ENCODE measurements around the gene CHRNA4.
A peak's percentile ranks its signal among the peaks of the same experiment; 100 is the strongest.

The CHRNA4 gene

DNA sequence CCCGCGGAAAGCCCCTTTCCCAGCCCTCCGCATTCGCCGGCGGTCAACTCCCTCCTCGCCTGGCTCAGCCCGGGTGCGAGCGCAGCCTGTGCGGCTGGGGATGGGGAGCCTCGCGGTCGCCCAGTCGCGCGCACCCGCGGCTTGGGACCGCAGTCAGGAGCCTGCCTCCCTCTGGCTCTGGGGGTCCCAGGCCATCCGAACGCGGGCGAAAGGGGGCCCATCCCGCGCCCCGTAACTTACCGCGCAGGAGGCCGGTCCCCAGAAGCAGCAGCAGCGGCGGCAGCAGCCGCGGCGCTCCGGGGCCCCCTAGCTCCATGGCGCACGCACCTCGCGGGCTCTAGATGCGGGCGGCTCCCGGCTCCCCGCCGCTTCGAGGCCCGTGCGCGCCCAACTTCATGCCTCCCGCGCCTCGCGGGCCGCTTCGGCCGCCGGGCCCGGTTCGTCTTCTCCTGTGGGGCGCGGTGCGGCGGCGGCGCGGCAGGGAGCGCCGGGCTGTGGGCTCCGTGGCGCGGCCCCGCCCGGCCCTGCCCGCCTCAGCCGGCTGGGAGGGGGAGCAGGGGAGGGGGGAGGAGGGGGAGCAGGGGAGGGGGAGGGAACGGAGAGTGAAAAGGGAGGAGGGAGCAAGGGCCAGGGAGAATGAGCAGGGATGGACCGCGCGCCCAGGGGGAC is at the start of gene CHRNA4:
CHRNA4 (minus strand) TSS at position 500 of the 669 bp plus-strand sequence; CDS start at position 316, 184 bp downstream.
- DNase-seq, result peak in 3 of 56 donors; percentile 42 to 50 (median 46)

DNA sequence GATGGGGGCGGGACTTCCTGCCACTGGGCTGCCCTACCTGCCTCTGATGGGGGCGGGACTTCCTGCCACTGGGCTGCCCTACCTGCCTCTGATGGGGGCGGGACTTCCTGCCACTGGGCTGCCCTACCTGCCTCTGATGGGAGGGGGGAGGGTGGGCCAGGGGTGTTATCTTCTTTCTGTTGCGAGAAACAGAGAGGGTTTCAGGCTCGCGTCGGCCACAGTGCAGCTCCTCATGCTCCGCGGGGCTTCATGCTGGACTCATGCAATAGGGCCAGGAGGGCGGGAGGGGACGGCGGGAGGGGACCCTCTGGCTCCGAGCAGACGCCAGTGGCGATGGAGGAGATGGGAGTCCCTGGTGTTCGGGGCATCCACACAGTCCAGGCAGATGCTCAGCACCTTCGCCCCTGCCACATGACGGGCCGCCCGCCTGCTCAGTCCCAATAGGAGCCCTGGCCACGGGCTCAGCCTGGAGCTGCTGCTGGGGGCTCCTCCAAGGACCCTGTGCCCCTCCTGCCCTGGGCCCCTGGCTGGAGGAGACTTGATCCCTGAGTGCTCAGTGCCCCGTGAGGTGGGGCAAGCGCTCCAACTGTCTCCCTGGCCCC is 48.8 kb upstream of the CHRNA4 start:
- DNase-seq, result no peak

DNA sequence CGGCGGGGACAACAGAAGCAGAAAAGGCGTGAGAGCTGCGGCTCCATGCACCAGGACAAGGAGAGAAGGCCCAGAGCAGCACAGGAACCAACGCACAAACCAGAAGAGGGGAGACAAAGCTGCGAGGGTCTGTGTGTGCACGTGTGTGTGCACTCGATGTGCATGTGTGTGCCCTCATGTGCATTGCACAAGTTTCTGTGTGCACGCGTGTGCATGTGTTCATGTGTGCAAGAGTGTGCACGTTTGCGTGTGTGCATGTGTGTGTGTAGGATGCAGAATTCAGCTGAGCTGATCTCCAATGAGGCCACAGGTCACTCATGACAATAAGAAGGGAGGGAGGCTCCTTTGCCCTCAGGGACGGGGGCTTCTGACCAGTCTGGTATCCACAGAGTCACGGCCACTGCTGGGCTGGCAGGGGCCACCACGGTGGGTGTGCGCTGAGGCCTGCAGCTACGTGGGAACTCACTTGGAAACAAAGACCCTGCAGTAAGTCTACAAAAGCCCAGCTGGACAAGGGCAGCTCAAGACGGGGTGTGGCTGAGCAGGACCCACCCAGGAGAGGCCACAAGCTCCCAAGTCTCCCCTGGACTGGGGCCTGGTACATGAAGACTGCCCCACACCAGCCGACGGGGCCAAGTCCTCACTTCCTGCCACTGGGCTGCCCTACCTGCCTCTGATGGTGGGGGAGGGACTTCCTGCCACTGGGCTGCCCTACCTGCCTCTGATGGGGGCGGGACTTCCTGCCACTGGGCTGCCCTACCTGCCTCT is 48.1 kb upstream of the CHRNA4 start:
- DNase-seq, result peak in 6 of 56 donors; percentile 9 to 42 (median 36)

DNA sequence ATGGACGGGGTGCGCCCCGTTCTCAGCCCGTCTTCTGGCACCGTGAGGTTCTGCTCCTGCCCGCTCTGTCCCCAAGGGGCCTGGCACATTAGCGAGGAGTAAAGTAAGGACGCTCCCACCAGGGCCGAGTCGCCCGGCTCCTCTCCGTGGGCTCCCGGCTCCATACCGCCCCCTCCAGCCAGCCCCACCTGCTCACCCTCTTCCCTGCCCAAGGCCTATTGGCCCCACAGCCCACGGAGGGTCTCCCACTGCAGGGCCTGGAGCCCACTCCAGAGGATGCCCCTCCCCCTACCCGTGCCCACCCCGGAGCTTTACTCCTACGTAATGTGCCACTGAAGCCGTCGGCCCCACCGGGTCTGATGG is 47.5 kb upstream of the CHRNA4 start:
- no peak for DNase-seq

DNA sequence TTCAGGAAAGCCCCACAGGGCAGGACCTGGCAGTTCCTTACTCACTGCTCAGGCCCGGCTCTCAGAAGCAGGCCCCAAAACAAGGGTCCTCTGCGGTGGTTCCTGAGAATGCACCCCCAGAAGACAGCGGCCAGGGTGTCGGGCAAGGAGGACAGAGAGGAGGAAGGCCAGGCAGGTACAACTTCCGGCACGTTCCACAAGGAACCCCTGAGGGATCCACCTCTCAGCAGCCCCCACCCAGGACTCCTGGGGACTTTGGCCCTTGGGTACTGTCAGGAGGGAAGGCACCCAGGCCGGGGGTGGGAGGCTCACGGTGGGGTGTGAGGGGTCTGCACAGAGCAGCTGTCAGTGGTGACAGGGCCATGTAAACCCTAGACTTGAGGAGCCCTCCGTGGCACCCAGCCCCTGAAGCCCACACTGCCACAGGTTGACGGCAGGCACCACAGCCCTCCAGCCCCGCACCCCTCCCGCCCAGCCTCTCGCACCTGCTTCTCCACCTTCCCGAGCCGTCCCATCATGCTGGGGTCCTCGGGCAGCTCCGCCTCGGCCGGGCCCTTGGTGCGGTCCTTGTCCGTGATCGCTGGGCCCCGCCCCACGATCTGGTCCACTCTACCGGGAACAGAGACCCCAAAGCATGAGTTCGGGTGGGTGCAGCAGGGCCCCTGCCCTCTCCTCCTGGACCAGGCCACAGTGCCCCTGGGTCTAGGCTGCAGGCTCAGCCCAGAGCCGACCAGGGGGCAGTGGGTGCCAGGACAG is 47.0 kb upstream of the CHRNA4 start:
- DNase-seq, result no peak

DNA sequence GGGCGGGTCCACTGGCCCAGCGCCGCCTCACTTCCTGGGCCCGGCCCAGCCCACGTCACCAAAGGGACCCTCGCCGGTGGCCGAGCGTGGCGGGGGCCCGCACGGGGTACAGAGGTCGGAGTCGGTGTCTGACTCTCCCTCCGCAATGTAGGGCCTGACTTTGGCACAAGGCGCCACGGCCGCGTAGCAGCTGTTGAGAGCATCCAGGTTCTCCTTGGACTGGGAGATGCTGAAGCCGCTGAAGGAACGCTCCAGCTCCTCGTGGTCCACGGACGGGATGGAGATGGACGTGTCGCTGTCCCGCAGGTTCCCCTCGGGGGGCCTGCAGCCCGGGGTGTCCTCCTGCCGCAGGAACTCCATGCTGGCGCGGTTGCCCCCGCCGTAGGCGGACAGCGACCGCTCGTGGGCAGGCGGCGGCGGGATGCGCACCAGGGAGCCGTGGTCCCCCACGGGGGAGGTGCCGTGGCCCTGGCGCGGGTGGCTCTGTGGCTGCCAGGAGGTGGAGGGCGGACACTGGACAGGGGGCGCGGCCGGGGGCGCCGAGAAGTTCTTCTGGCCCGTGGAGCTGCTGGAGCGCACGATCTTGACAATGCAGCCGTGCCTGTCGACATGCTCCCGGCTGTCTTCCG is 45.6 kb upstream of the CHRNA4 start:
- DNase-seq, result no peak

DNA sequence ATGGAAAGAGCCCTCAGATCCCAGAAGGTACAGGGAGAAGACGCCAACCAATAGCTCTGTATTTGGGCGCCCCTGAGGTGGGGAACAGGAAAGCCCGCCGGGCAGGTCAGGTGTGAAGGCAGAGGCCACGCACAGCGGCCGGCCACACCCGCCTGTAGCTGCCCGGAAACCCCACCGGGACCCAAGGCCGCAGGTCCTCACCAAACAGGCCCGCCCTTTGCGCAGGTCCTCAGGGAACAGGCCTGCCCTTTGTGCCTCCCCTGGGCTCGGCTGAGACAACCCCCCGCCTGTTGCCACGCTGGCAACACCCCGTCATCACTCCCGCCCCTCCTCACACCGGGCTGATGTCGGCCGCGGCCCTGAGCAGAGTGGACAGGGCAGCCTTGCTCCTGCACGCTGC is 44.9 kb upstream of the CHRNA4 start:
- DNase-seq, result no peak

DNA sequence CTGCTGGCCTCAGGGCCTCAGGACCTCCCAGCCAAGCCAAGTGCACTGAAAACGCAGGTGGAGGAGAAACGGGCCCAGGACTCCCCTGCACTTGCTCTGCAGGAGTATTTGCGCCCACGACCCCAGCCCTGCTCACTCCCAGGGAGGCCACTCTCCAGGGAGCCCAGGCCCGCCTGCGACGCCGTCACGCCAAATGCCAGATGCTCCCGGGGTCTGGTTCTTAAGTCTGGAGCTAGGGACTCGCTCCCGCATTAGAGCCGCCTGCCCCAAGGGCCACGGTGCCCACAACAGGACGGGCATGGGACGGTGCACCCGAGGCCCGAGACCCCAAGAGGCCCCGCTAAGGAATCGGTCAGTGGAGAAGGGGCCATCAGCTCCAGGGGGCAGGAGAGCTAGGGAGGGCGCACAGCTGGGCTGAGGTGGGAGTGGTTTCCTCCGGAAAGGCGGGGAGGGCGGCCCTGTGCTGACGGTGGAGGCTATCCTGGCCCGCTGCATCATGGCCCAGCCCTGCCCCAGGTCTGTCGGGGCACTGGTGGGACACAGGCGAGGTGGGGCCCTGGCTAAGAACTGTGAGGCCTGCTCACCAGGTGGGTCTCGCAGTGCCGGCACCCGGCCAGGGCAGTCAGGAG is 44.1 kb upstream of the CHRNA4 start:
- DNase-seq, result no peak

DNA sequence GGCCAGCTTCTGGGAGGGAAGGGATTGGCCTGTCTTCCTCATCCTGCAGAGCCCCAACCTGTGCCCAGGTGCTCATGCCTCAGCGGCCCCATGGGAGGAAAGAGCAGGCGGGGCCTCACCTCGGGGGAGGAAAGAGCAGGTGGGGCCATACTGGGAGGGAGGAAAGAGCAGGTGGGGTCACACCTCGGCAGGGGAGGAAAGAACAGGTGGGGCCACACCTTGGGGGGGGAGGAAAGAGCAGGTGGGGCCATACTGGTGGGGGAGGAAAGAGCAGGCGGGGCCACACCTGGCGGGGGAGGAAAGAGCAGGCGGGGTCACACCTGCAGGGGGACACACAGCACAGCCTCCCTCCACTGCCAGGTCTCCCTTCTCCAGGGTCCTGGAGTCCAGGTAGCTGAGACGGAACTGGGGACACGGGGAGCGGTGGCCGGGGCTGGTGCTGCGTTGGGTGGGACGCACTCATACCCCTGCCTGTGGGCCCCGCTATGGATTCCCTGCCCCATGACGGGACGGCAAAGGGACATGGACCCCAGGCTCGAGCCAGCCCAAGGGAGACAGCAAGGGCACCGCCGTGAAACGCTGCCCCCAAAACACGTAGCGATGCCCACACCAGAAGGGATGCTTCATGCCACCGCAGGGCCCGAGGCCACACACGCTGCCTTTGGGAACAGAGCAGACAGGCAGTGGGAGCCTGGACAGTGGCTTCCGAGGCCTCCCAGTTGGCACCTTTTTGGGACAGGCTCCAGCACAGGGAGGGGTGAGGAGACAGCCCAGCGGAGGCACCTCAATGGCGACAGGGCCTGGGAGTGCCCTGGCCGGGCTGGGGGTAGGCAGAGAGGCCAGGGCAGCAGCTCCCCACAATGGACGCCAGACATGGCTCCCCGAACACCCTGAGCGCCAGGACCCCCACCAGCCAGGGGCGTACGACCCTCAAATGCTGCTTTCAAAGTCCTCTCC is 43.3 kb upstream of the CHRNA4 start:
- DNase-seq, result no peak

DNA sequence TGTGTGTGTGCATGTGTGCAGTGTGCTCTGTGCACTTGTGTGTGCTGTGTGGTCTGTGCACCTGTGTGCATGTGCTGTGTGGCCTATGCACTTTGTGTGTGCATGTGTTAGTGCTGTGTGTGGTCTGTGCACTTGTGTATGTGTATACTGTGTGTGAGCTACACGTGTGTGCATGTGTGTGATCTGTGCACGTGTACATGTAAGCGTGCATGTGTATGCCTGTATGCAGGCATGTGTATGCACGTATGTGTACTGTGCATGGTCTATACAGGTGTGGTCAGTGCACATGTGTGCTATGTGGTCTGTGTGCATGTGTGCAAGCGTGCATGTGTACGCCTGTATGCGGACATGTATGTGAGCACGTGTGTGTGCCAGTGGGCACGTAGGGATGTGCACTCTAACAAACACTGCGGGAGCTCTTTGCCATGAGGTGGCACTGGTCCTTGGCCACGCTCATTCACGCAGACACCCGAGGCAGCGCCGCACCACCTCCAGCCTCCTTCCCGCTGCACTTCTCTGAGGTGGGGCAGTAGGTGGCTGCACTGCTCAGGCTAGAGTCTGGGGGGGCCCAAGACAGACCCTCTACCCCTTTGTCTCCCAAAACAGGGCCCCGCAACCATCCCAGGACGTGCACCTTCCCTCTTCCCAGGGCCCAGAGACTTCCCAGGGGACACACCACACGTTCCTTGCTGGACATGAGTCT is 42.4 kb upstream of the CHRNA4 start:
- no peak for DNase-seq

DNA sequence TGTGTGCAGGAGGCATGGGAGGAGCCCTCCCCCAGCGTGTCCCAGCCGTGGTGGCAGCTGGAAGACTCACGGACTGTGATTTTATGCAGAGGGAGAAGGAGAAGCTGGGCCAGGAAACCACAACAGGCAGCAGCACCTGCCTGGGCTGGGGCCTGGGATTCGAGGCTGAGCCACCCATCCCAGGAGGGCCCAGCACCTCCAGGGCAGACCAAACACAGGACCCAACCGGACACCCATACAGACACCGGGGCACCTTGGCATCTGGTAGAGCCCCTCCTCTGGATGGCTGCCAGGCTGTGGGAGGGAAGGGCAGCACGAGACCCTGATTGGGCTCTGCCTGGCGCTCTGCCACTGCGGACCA is 41.7 kb upstream of the CHRNA4 start:
- no peak for DNase-seq

DNA sequence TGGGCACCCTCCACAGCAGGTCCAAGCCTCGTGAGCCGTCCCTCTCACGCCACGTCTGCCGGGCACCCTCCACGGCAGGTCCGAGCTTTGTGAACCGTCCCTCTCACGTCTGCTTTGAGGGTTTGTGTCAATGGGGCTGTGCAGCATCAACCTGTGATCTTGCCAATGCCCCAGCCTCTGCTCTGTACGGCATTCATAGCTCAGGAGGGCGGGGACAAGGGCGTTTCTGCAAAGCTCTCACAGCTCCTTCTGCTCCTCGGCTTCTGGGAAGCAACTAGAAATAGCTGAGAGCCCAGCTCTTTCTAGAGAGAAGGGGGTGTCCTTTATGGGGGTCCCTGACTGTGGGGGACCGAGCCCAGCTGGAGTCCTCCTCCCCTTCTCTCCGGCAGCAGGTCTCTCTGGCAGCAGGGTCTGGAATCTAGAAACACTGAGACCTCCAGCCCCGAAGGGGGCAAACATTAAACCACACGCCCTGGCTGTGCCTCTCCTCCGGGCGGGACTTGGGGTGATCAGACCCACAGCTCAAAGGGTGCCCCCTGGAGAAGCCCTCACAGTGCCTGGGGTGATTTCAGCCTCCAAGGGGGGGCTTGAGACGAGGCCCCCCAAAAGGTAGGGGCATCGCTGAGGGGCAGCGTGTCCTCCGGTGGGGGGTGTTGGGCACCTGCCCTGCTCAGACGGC is 41.2 kb upstream of the CHRNA4 start:
- peak in 18 of 56 donors; percentile 7 to 59 (median 24) for DNase-seq

DNA sequence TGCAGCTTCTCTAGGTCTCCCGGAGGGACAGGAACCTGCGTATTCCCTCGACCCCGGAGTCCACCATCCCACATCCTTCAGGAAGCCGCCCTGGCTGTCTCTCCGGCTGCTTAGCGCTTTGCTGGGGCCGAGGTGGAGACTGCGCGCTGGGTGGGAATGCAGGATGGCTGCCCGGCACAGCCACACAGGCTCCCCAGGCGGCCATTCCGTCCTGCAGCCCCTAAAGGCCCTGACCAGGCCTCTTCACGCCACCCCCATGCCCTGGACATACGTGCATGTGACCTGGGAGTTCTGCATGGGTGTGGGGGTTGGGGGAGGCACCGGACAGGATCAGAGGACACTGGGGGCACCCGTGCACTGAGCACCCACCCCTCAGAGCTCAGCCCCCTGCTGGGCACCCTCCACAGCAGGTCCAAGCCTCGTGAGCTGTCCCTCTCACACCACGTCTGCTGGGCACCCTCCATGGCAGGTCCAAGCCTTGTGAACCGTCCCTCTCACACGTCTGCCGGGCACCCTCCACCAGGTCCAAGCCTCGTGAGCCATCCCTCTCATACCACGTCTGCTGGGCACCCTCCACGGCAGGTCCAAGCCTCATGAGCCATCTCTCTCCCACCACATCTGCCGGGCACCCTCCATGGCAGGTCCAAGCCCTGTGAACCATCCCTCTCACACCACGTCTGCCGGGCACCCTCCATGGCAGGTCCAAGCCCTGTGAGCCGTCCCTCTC is 40.4 kb upstream of the CHRNA4 start:
- DNase-seq, result no peak

DNA sequence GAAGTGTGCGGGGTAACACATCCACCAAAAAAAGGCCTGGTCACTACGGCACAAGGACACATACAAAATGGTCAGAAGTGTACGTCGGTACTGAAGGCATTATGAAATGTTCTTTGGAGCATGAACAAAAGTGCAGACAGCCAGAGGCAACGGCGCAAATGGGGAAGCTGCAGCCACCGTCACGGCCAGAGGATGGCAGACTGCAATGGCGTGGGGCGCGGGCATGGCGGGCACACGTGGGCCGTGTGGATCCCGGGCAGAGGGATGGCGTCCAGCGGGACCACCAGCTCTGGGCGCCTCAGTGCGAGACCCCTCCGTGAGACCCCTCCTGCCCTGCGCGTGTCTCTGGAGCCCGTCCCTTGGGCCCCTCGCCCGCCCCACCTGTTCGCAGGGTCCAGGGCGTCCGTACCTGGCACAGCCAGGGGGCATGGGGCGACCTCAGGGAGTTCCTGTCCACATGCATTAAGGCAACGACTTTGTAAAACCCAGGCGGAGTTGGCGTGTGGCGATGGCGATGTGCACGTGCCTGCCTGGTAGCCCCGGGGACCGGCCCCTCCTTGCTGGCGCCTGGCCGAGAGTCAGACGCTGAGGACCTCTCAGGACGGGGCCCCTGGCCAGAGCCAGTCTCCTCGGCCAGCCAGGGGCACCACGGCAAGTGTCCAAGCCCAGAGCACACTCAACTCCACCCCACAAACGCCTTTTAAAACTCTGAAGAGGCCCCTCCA is 39.5 kb upstream of the CHRNA4 start:
- no peak for DNase-seq

DNA sequence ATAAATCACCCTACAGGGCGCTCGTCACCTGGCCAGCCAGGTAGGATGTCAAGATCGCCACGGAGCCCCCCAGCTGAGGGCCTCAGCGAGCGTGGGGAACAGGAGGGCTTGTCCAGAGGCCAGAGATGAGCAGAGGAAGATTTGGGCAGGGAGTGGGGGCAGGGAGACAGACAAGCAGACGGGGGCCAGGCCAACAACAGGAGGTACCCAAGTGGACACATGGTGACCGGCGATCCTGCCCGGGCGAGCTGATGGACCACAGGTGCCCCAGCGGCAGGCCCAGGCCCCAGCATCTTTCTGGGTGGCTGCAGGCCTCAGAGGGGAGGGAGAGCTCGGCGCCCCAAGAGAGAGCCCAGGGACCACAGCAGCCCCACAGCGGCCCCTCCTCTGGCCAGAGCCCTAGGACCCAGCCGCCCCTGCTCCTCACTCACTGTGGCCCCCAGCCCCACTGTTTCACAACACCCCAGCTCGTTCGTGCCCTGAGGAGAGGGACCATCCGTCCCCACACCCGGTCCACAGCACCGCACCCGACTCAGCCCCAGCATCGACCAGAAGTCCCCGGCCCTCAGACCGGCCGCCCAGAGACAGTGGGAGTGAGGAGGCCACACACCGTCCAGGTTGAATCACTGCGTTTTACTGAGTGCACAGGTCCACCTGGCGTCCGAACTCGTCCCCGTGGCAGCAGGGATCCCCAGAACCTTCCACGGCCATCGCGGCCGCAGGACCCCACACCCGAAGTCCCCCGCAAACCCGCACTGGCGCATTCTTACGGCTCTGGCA is 38.6 kb upstream of the CHRNA4 start:
- DNase-seq, result no peak

Data from nucleus accumbens (tissue), 56 donors.